Measurements from ENCODE around the gene TTC24.

DNA sequence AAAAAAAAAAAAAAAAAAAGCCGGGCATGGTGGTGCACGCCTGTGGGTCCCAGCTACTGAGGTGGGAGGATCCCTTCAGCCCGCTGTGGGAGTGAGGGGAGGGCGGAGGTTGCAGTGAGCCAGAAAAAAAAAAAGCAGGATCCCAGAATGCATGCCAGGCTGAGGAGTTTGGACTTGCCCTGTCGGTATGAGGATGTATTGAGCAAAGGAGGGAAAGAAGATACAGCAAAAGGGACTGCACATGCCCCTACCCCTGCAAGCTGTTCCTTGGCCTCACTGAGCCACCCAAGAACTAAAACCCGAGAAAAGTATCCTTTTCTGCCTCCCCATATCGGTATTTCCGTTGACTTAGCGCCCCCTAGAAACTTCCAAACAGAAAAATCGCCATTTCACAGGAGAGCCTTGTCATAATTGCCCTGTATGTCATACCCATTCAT lies 23.1 kb downstream of the TTC24 start:
- TF ChIP-seq CTCF (IDR thresholded peaks at IDR 0.05) (peak in 3 of 6 experiments; percentile 6 to 20 (median 12)), POLR2A (IDR thresholded peaks at IDR 0.05) (no peak)

All from thyroid gland (tissue), 4 donors.